GM18861 (cell line): ENCODE measurements around the gene MORN5.

Experiments used
- ATAC-seq: cut with Tn5 transposase; IDR thresholded peaks from one replicate; pipeline ENCODE4 v1.9.1; 2021; ENCODE audit not compliant: unreplicated experiment

MORN5 gene

DNA sequence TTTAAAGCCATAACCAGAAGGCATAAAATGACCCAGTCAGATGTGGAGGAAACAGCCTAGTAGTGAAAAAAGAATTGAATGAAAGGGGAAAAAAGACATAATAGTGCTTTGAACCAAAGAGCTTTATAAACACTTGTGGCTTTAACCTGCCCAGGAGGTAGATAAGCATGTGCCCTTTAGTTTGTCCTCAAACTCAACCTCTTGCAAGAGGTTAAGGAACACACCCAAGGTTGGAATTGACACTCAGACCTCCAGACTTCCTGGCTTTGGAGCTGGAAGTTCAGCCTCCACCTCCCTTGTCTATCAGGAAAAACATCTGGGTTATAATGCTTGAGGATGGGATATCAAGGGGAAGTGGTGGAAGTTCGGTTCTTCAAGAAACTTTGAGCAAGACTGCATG, 16.4 kb upstream of the MORN5 start:
- no peak for ATAC-seq

DNA sequence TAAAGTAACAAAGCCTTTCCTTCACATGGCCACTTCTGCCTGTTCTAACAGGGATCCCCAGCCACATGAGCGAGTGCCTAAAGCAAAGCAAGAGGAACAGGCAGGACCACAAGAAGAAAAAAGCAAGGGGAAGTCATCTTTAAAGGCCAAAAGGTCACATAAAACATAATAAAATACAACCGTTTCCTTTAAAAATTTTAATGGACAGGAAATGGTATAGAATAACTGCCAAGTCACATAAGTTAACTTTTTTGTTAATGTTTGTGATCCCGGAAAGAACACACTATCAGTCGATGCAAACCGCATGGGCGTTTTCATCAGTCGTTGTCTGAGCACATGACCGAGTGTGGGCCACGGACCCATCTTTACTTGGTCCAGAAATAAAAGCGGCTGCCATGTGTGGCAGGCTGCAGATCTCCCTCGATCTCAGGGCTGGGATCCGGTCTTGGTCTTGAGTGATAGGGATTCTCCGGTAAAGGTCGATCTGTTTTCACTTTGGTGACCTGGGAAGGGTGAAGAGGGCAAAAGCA, 15.8 kb upstream of the MORN5 start:
- ATAC-seq: no peak

DNA sequence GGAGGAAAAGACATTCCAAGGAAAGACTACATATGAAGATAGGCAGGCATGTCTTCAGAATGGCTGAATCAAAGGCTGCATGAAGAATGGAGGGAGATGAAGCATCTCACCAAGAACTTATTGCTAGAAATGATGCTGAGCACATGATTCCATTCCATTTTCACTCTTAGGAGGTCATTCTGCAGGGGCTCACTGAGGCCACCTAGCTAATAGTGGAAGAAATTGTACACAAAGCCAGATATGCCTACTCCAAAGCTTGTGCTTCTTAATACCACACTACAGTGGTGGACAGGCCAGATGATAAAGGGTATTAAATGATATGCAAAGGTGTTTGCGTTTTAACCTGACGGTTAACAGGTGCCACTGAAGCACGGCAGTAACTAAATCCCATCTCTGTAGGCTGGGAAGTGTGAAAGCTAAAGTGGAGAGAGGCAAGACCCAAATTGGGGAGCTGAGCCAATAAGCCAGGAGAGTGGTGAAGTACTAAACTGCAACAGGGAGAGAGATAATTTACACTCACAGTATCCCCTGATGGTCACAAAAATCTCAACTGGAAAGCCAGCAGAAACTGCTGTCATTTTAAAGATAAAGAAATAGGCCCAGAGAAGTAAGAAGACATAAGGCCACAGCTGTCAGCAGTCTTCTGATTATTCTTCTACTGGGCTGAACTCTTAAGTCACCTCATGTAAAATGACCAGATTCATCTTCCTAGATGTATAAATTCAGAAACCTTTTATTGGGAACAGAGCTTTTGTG, 14.7 kb upstream of the MORN5 start:
- no peak for ATAC-seq

DNA sequence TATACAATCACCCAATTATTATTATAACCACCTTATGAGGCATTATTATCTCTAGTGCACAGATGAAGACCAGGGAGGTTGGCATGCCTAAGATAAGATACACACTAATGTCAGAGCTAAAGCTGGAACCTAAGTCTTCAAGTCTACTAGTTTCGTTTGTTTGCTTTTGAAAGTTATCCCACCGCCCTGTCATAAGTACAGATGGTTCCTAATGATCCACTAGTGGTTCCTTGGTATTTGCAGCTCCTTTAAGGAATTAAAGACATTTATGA, 14.2 kb upstream of the MORN5 start:
- ATAC-seq: no peak

DNA sequence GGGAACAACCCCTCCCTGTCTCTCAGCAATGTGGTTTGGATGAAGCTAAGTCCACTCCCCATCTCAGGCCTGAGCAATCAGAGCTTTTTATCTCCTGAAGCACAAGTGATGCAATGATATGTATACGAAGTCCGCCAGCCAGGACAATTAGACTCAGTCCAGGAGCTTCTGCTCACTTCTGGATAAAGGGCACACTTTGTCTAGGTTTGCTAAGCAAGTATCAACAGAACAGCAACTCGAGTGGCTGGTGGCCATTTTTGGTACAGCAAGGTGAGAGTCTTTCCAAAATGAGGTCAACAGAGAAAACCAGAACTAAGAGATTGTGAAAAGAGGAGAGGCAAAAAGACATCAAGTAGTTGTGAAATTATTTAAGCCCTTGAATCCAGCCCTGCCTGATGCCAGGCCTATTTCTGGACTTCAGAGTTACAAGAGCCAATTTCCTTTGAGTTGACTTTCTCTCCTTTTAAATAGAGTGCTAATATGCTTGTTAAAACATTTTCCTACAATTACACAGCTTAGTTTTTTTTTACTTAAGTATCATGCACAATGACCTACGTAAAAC, 8.4 kb upstream of the MORN5 start:
- ATAC-seq: no peak

DNA sequence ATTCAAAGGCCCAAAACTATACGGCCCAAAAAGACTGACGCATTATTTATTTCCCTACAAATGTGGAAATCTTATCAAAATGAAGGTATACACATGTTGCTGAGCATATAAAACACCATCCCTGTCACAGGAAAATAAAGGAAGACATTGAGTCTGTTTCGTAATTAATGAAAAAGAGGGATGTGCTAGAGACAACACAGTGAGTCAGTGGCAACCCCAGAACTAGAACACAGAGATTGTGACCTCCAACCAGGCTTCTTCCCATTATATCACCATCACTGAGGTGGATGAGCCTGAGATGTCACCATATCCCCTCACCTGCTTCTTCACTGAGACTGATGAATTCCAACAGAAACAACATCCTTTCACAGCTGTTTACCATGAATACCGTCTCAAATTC, 3.9 kb upstream of the MORN5 start:
- ATAC-seq: no peak

DNA sequence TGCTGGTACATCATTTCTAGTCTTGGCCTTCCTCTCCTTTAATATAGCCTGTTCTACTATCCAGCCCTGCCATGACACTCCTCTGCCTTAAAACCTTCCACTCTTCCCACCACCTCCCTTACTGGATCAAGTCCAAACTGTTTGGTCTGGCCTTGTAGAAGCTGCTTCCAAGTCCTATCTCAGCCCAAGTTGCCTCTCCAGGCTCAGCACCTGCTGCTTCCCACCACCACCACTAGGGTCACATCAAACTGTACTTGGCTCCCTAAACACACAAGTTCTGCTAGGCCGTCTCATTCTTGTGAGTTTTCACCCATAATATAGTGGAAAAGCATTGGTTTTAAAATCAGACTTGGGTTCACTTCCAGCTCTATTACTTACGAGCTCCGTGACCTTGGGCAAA, 1.5 kb upstream of the MORN5 start:
- no peak for ATAC-seq

DNA sequence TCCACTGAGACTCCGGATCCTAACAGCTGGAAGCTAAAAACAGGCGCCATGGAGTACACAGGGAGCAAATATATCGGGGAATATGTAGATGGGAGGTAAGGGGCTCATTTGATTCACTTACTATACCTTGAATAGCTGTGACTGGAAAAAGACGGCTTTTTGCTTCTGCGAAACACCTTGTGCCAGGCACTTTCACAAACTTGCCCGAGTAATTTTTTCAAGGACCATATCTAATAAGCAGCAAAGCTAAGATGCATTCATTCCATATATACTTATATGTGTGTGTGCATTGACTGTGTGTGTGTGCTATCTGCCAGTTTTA, 178 bp downstream of the MORN5 start:
- peak; percentile 2 for ATAC-seq

DNA sequence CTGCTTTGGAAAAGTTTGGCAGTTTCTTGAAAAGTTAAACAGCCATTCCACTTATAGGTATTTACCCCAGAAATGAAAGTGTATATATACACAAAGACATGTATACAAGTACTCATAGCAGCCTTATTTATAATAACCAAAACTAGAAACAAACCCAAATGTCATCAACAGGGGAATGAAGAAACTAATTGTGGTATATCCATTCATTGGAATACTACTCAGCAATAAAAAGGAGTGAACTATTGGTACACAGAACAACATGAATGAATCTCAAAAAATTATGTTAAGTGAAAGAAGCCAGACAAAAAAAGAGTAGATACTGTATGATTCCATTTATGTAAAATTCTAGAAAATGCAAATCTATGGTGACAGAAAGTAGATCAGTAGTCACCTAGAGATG, 2.7 kb downstream of the MORN5 start:
- no peak for ATAC-seq

DNA sequence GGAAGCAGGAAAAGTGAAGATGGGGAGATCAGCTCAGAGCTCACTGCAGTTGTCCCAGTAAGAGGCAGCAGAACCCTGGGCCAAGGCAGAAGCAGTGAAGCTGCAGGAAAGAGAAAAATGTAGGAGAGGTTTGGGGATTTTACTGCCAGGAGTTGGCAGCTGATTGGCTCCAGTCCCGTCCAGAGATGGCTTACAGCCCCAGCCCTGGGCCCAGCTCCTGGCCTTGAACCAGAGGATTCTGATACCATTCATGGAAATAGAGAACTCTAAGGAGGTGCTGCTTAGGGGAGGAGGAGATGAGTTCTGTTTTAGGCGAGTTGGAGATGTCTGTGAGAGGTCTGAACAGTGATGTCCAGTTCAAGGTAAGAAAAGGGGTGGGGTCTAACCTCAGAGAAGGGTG, 4.6 kb downstream of the MORN5 start:
- ATAC-seq: no peak

DNA sequence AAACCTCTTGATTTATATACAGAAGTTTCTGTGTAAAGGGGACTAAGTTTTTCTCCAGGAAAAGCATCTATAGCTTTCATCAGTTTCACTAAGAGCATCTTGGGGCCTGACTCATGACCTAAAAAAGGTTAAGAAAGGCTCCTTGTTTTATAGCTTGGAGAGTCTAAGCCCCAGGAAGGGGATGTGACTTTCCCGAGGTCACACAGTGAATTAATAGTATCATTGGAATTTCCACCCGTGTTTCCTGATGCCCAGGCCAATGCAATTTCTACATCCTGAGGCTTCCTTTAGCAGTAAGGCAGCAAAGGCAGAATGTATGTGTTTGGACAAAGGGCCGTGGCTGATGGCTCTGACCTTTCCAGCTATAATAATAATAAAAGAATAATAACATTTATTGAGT, 8.6 kb downstream of the MORN5 start:
- ATAC-seq: no peak

DNA sequence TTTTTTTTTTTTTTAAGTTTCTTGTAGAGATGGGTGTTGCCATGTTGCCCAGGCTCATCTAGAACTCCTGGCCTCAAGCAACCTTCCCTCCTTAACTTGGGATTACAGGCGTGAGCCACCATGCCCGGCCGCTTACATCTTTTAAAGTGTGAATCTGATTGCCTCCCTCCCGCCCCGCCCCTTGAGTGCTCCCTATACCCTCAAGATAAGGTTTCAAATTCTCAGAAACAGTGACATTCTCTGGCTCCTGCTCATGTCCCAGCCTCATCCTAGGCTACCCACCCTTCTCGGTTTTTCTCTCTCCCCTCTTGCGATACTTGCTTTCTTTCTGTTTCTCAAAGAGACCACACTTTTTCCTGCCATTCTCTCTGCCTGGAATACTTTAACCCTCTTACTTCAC, 12.4 kb downstream of the MORN5 start:
- no peak for ATAC-seq

DNA sequence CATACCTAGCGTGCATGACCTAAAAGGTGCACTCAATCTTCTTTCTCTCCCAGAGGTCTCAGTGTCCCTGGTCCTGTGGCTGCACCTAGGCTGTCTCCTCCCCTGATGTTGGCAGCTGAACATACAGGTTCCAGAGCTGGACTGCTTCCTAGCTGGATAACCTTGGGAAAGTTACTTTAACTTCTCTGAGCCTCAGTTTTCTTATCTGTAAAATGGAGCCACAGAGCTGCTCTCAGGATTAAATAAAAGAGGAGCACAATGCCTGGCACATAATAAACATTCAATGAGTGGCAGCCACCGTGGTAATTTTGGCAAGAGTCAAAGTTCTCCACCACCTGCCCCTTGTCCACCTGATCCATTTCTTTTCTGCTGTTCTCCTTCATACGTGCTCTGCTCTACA, 14.0 kb downstream of the MORN5 start:
- ATAC-seq: no peak

DNA sequence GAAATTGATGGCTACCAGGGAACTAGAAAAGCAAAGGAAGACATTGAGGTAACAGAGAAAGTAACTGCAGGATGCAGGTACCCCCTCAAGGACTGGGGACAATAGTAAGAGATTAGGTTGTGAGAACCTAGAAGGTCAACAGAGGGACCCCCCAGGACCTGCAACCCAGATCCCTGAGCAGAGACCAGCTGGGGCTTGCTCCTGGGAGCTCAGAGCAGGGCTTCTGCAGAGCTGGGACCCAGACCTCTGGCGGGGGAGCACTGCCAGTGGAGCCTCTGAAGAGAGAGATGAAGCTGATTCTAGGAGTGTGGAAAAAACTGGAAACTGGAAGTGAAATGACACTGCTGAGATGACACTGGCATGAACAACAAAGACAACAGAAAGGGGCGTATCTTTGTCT, 17.2 kb downstream of the MORN5 start:
- ATAC-seq: no peak

DNA sequence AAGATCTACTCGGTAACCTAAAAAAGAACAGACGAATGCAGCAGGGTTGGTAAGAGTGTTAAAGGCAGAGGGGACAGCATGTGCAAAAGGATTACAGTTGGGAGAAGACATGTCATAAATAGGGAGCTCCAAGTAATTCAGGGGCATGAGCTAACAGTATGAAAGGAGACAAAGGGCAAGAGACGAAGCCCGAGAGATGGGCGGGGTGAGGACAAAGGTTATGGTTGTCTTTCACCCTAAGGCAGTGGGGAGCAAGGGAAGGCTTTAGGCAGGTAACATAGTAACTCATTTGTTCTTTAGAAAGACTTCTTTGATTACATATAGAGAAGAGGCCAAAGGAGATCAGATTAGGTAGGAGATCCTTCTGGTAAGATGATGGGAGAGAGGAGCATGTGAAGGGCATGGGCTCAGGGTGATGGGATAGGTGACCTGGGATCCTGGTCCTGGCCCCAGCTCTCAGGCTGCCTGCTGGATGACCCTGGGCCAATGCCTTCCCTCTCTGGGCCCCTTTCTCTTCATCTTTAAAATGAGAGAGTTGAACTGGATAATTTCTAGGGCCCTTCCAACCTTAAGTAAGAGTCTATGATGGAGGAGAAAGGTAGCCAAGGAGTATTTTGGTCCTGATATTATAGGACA, 19.5 kb downstream of the MORN5 start:
- ATAC-seq: no peak

DNA sequence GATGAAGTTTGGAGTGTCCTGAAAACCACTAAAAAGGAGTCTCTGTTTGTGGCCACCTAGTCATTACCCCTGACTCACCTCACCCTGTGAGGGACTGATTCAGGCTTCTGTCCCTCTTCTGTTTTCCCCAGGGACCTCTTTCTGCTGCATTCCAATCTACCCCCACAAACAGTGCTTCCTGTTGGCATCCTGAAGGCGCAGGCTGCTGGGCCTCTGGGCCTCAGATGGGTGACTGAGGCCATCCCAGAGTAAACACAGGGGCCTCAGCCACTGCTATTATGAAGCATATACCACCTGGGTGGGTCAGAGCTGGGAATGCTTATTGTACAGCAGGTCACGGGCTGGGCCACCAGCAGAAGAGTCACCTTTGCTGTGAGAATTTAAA, 20.0 kb downstream of the MORN5 start:
- no peak for ATAC-seq

DNA sequence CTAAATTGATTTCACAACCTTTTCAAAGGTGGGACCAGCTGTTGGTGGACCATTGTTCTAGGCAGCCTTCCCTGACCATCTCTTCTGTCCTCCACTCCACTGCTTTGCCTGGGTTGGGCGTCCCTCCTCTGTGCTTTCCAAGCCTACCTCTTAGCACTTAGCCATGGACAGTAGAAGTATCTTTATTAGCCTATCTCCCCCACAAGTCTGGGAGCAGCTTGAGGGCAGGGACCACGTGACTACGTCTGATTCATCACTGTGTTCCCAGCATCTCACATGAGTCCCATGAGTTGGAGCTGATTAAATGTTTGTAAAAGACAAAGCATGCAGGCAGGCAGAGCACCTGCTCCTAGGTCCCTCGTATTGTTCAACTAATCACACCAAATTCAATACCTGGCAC, 20.9 kb downstream of the MORN5 start:
- no peak for ATAC-seq

DNA sequence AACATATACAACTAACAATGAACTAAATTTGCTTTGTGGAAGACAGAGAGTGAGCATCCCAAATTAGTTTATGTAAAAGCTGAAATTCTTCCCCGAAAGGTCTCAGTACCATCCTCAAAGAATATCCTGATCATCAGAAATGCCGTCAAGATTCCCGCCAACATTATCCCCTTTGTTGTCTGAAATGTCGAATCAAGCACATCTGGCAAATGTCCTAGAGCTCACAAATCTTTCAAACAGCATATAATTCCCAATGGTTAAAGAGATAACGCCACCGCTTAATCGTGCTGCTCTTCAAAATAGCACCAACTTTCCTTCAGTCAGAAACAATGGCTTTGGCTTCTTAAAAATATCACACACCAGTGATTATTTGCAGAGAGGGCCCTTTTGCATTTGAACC, 23.8 kb downstream of the MORN5 start:
- ATAC-seq: no peak

DNA sequence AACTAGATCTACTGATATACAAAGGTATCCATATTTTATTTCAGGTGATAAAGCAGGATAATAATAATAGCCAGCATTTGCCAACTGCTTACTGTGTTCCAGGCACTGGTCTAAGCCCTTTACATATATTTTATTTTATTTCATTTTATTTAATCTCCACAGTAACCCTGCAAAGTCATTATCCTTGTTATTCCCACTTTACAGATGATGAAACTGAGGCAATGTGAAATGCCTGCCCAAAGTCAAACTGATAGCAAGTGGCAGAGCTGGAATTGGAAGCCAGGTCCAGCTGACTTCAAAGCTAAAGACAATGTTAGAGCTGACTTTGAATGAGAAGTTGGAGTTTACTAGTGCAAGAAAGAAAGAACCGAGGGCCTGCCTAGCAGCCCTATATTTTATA, 24.8 kb downstream of the MORN5 start:
- no peak for ATAC-seq

DNA sequence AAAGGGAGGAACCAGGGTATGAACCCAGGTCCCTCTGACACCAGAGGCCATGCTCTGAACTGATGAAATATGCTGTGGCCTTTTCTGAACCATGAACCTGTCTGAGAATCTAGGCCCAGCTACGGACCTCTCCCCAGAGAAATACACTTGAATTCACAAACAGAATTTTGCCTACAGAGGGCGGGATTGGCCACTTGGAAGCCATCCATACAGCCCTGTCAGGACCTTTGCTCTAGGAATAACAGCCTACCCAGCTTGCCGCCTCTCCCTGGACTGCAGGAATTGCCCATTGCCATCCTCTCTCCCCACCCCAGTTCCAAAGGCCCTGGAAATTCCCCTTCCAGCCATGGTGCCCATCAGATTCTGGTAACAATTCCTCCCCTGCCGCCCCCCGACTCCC, 26.6 kb downstream of the MORN5 start:
- ATAC-seq: no peak

DNA sequence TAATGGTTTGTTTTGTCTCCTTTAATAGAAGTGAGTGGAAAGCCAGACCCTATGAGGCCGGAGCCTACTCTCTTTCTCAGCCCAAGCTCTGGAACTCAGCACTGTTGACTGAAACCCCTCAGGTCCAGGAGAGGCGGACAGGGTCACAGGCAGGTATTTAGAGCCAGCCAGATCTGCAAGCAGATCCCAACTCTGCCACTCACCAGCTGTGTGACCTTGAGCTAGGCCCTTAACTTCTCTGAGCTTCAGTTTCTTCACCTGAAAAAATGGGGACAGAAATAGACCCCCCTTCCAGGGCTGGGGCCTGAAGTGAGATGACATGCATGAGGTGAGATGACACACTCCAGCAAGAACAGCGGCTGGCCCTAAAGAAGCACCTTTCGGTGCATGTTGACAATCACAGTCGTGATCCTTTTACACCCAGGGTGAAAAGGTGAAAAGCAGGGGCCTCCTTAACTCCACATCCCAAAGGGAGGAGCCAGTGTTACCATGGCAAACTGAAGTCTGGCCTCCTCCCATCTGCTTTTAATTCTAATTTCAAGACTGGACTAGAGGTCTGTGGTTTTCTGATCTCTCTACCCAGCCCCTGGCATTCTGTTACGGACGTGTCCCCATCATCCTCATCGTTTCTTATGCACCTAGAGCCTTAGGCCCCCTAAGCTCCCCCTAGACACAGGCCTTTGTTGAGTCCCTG, 27.2 kb downstream of the MORN5 start:
- no peak for ATAC-seq

DNA sequence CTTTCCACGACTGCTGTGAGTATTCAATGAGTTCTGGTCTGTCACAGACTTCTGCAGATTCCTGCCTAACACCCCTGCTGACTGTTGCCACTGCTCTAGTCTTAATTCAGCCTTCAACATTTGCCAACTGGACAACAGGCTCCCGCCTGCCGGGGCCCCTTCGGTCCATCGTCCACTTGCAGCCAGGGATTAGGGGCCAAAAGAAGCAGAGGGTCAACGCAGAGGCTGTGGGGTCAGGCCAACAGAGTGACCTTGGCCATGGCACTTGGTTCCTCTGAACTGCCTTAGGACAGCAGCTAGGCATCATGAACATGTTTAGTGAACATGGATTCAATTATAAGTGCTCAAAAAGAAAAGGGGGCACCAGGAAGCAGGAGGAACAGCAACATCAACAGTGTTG, 28.7 kb downstream of the MORN5 start:
- ATAC-seq: no peak
